GM18511 (cell line): ENCODE measurements around the gene JAG1.

Source experiments
- ATAC-seq: cut with Tn5 transposase; IDR thresholded peaks from one replicate; pipeline ENCODE4 v1.9.1; 2021; ENCODE audit warnings: mild to moderate bottlenecking, moderate library complexity; ENCODE audit not compliant: unreplicated experiment

The JAG1 gene

GRCh38 chr20:10701607-10702006 is 27.8 kb upstream of the JAG1 start:
- ATAC-seq, result no peak

GRCh38 chr20:10699941-10700340 is 26.1 kb upstream of the JAG1 start:
- no peak for ATAC-seq

GRCh38 chr20:10699489-10699888 is 25.7 kb upstream of the JAG1 start:
- no peak for ATAC-seq

- no peak for ATAC-seq
Measured at GRCh38 chr20:10696650-10697049, 22.9 kb upstream of the JAG1 start.

- ATAC-seq, result no peak
Measured at GRCh38 chr20:10689385-10689784, 15.6 kb upstream of the JAG1 start.

GRCh38 chr20:10687895-10688294 is 14.1 kb upstream of the JAG1 start:
- no peak for ATAC-seq

GRCh38 chr20:10686356-10687133 is 12.7 kb upstream of the JAG1 start:
- ATAC-seq, result no peak

- ATAC-seq, result no peak
Measured at GRCh38 chr20:10683537-10683936, 9.7 kb upstream of the JAG1 start.

- no peak for ATAC-seq
Measured at GRCh38 chr20:10682939-10683338, 9.1 kb upstream of the JAG1 start.

- no peak for ATAC-seq
Measured at GRCh38 chr20:10681494-10681893, 7.7 kb upstream of the JAG1 start.

- no peak for ATAC-seq
Measured at GRCh38 chr20:10680571-10680970, 6.8 kb upstream of the JAG1 start.

- no peak for ATAC-seq
Measured at GRCh38 chr20:10679269-10679668, 5.5 kb upstream of the JAG1 start.

GRCh38 chr20:10676518-10676917 is 2.7 kb upstream of the JAG1 start:
- ATAC-seq, result no peak

GRCh38 chr20:10675450-10675848 is 1.6 kb upstream of the JAG1 start:
- ATAC-seq, result no peak

- peak; percentile 41 for ATAC-seq
Measured at GRCh38 chr20:10674684-10675449, 1.1 kb upstream of the JAG1 start.

- no peak for ATAC-seq
Measured at GRCh38 chr20:10673176-10673841, 490 bp downstream of the JAG1 start.

- no peak for ATAC-seq
Measured at GRCh38 chr20:10672624-10673127, 1.1 kb downstream of the JAG1 start.

- no peak for ATAC-seq
Measured at GRCh38 chr20:10671919-10672623, 1.7 kb downstream of the JAG1 start.

GRCh38 chr20:10671221-10671918 is 2.4 kb downstream of the JAG1 start:
- peak; percentile 42 for ATAC-seq

- peak; percentile 30 for ATAC-seq
Measured at GRCh38 chr20:10670501-10671220, 3.1 kb downstream of the JAG1 start.
